GM18870 (cell line): ENCODE results near the gene GTF2I.
"Not testable (repeated sequence)": the region's sequence is repeated elsewhere in the genome, so short reads cannot be mapped to it uniquely, and the experiment has no call there.

Experiments
- ATAC-seq: cut with Tn5 transposase; IDR thresholded peaks from one replicate; pipeline ENCODE4 v1.9.1; 2021; ENCODE audit warnings: moderate library complexity; ENCODE audit not compliant: unreplicated experiment

The GTF2I gene

GRCh38 chr7:74773760-74774750 lies 116.5 kb downstream of the GTF2I start, which contains the start of gene NCF1:
Gene NCF1 (plus strand): TSS chr7:74774011. CDS start chr7:74774032, 21 bp downstream.
- peak; percentile 69 for ATAC-seq

GRCh38 chr7:74775111-74775510 lies 117.6 kb downstream of the GTF2I start:
- peak; percentile 49 for ATAC-seq

GRCh38 chr7:74779053-74779452 lies 121.5 kb downstream of the GTF2I start:
- ATAC-seq = not testable (repeated sequence)

GRCh38 chr7:74781746-74782145 lies 124.2 kb downstream of the GTF2I start:
- ATAC-seq = not testable (repeated sequence)

GRCh38 chr7:74783595-74783994 lies 126.1 kb downstream of the GTF2I start:
- ATAC-seq = not testable (repeated sequence)

- ATAC-seq = peak; percentile 61
Observed at GRCh38 chr7:74788369-74789150, 131.0 kb downstream of the GTF2I start.

GRCh38 chr7:74789200-74789736 lies 131.8 kb downstream of the GTF2I start:
- ATAC-seq = not testable (repeated sequence)

GRCh38 chr7:74797848-74798622 lies 140.5 kb downstream of the GTF2I start:
- ATAC-seq = not testable (repeated sequence)

- ATAC-seq = not testable (repeated sequence)
Observed at GRCh38 chr7:74798644-74799043, 141.1 kb downstream of the GTF2I start.
